ENCODE results near the gene GBF1.

GRCh38 chr10:102310361-102311024, 65.2 kb downstream of the GBF1 start:
- TF ChIP-seq FOXM1 (IDR thresholded peaks at IDR 0.05; ENCODE audit: borderline replicate concordance) (no peak), BHLHE40 (IDR thresholded peaks at IDR 0.05; ENCODE audit: borderline replicate concordance) (no peak), SUZ12 (IDR thresholded peaks at IDR 0.05) (no peak)
